Body of pancreas (tissue), 4 donors: ENCODE measurements around the gene GNPAT. TPM values are rescaled to one million over a fixed set of nuclear protein-coding genes. Genes with fewer than 3 reads are reported as not detected.

ENCODE experiments used
- ATAC-seq: fragments of 150-250 bp; one replicate; pipeline ENCODE4 v1.9.1; 2016
- DNase-seq, 4 donors: peaks; one replicate each; pipeline ENCODE4 v3.0.0-alpha.2; 2019
- H3K27ac ChIP-seq, 4 donors: fragments of 200-600 bp; sonication (generic); 1 replicate in 3 of 4; 2 replicates in 1 of 4; pipeline versions ENCODE4 v1.5.1 to v1.6.1; 2016 to 2019; ENCODE audit warnings: mild to moderate bottlenecking in 1 of 4, mixed read lengths in 1 of 4, moderate library complexity in 1 of 4
- H3K27me3 ChIP-seq, 2 donors: fragments of 200-600 bp; sonication (generic); one replicate each; pipeline ENCODE4 v1.6.0; 2016; ENCODE audit warnings: mild to moderate bottlenecking in 1 of 2
- H3K36me3 ChIP-seq, 2 donors: fragments of 200-600 bp; sonication (generic); replicated peaks in 1 of 2; 2 replicates each; pipeline ENCODE4 v1.5.1; 2016; ENCODE audit warnings: low read depth in 2 of 2; ENCODE audit not compliant: insufficient read depth in 1 of 2
- H3K4me1 ChIP-seq: fragments of 200-600 bp; sonication (generic); one replicate; pipeline ENCODE4 v1.6.0; 2016
- H3K4me3 ChIP-seq, 2 donors: fragments of 200-600 bp; sonication (generic); 1 replicate in 1 of 2; 2 replicates in 1 of 2; pipeline ENCODE4 v1.5.1; 2016 to 2019
- H3K9me3 ChIP-seq, 3 donors: fragments of 200-600 bp; sonication (generic); 1 replicate in 2 of 3; 2 replicates in 1 of 3; pipeline ENCODE4 v1.5.1; 2016
- POLR2A ChIP-seq, 3 donors: fragments of 450-650 bp; IDR thresholded peaks; one replicate each; pipeline ENCODE4 v1.6.1; 2016; ENCODE audit warnings: antibody characterized with exemption in 3 of 3, mild to moderate bottlenecking in 2 of 3
- whole genome bisulfite sequencing, 2 donors: methylation state at CpG; one replicate each; pipeline ENCODE4 v1.1.5; 2017; 5-methylcytosine and 5-hydroxymethylcytosine counted together
- intact Hi-C: fragments of 100-400 bp; cut with DNase I; formaldehyde crosslinking; loops from one replicate; pipeline ENCODE4 v1.15.1; 2023
- total RNA-seq, 2 donors: library from RNA; depleted of rRNA; stranded (reverse); fragments of >200 nt; gene quantifications; one replicate each; pipeline ENCODE4 v1.1.0, GENCODE V29; 2016
- TF ChIP-seq, protein P1 (sequence below), 7 experiments: fragments of 450-650 bp in 4 of 7; fragments of 200-600 bp in 3 of 7; sonication (generic) in 3 of 7; IDR thresholded peaks; one replicate each; pipeline ENCODE4 v1.5.1; 2016 to 2019; ENCODE audit warnings: antibody characterized with exemption in 7 of 7

GNPAT gene
- total RNA-seq, 2 donors from 2014 or later, result 18.1 to 27.0 TPM

DNA sequence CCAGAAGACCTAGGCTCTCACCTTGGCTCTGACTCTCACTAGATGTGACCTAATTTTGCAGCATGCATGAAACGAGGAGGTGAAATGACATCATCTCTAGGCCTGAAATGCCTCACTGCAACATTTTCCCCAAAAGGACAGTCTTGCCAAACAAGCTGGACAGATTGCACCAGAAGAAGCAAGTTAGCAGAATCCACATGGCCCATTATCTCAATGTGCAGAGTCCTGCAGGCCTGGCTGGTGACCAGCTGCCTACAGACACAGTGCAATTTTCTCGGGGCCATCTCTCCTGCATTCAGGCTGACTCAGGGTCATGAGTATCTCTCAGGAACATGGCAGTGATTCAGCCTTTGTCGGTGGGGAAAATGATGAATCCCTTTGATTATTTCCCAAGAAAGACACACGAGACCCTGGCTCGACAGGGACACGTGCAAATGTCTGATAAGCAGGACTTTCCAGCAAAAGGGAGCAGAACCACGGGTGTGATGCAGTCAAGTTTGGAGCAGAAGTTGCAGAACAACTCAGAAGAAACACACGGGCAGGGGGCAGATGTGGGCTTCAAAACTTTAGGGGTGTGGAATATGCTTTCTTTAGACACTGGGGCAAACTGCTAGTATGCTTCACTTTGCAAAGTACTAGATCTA is 40.5 kb upstream of the GNPAT start:
- ATAC-seq (no peak), DNase-seq (no peak)
- Histone ChIP-seq H3K27me3 (no peaks in the 10 kb centered on the region), H3K4me1 (peaks cover 3% of the 10 kb centered on the region), H3K27ac (no peak overlapping the region), H3K36me3 (no peaks in the 10 kb centered on the region), H3K9me3 (no peaks in the 10 kb centered on the region), H3K4me3 (no peak overlapping the region)
- intact Hi-C loops, result no loop called here
- 49 to 50% methylated on average over 8 of the region's 8 CpGs for WGBS, 2 donors
- TF ChIP-seq POLR2A (IDR thresholded peaks at IDR 0.05), result no peak
- TF ChIP-seq, protein P1, sequence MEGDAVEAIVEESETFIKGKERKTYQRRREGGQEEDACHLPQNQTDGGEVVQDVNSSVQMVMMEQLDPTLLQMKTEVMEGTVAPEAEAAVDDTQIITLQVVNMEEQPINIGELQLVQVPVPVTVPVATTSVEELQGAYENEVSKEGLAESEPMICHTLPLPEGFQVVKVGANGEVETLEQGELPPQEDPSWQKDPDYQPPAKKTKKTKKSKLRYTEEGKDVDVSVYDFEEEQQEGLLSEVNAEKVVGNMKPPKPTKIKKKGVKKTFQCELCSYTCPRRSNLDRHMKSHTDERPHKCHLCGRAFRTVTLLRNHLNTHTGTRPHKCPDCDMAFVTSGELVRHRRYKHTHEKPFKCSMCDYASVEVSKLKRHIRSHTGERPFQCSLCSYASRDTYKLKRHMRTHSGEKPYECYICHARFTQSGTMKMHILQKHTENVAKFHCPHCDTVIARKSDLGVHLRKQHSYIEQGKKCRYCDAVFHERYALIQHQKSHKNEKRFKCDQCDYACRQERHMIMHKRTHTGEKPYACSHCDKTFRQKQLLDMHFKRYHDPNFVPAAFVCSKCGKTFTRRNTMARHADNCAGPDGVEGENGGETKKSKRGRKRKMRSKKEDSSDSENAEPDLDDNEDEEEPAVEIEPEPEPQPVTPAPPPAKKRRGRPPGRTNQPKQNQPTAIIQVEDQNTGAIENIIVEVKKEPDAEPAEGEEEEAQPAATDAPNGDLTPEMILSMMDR (IDR thresholded peaks at IDR 0.05), result no peak

DNA sequence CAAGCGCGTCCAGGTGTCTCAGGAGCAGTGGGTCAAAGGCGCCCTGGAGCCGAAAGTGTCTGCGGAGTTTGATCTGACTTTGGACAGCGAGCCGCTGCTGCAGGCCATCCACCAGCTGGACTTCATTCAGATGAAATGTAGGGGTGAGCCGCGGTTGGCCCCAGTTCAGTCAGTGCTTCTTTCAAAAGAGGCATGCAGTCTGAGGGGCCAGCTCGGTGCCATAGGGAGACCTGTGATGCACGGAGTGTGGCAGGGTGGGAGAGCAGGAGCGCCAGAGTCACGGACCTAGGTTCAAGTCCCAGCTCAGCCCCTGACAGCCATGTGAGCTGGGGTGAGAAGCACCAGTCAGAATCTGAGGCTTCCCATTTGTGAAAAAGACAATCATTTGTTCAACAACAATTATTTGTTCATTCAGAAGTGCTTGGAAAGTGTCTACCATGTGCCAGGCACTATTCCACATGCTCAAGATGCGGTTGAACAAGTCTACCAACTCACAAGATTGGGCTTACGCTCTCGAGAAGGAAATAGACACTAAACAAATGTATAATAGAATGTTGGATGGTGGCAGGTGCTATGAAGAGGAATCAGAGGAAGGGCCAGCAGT is 39.5 kb upstream of the GNPAT start:
- WGBS, 2 donors, result 79 to 81% methylated on average over 16 of the region's 16 CpGs
- Histone ChIP-seq H3K27me3 (no peaks in the 10 kb centered on the region), H3K4me3 (no peak overlapping the region), H3K27ac (no peak overlapping the region), H3K4me1 (no peaks in the 10 kb centered on the region), H3K9me3 (no peaks in the 10 kb centered on the region), H3K36me3 (no peaks in the 10 kb centered on the region)
- no peak for ATAC-seq
- TF ChIP-seq, protein P1 (IDR thresholded peaks at IDR 0.05), result no peak
- TF ChIP-seq POLR2A (IDR thresholded peaks at IDR 0.05), result no peak
- no peak for DNase-seq
- intact Hi-C loops, result no loop called here

DNA sequence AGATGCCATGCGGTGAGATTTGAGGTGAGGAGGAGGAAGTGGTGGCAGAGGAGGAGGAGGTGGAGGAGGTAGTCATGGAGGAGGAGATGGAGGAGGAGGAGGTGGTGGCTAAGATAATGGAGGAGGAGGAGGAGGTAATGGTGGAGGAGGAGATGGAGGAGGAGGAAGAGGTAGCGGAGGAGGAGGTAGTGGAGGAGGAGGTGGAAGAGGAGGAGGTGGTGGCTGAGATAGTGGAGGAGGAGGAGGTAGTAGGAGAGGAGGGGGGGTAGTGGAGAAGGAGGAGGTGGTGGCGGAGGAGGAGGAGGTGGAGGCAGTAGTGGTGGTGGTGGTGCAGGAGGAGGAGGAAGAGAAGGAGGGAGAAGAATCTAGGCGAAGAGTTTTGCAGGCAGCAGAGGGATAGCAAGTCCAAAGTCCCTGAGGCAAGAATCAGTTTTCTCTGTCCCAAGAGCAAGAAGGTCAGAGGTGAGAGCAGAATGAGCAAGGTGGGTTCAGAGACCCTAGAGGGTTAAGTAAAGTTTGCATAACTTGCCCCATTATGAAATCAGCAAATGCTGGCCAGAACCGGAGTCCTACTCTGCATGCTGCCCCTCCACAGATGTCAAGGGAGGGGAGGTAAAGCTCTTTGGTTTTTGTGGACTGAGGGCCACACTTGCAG is 38.9 kb upstream of the GNPAT start:
- no peak for ATAC-seq
- Histone ChIP-seq H3K4me3 (no peak overlapping the region), H3K4me1 (no peaks in the 10 kb centered on the region), H3K27ac (no peak overlapping the region), H3K27me3 (no peaks in the 10 kb centered on the region), H3K36me3 (no peaks in the 10 kb centered on the region), H3K9me3 (no peaks in the 10 kb centered on the region)
- DNase-seq, result no peak
- intact Hi-C loops, result no loop called here
- no peak for TF ChIP-seq POLR2A (IDR thresholded peaks at IDR 0.05)
- TF ChIP-seq, protein P1 (IDR thresholded peaks at IDR 0.05), result no peak
- 68% methylated on average over 5 of the region's 5 CpGs for WGBS, 2 donors

DNA sequence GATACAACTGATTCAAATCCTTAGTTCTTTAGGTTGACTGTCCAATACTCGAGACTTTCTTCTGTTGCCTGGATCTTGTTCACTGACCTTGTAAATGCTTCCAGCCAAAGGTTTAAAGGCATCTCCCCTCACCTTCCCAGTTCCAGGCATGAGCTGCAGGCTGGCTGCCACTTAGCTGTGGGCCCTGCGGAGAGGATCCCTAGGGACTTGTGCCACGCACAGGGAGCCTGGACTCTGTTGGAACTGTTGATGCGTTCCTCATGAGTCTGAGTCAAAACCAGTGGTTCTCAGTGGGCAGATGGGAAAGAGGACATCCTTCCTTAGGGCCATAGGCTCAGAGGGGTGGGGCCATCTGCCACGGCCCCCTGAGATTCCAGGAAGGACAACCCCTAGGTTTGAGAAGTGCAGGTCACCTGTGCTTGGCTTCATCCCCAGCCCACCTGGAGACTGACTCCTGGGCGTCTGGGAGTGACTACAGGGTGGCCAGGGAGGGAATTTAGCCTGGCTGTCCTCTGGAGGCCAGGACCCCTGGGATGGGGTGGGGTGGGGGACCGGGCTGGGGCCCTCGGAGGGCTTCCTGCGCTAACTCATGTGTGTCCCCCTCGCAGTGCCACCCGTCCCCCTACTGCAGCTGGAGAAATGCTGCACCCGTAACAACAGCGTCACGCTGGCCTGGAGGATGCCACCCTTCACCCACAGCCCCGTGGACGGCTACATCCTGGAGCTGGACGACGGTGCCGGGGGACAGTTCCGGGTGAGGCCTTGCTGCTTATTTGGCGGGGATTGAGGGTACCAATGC is 37.6 kb upstream of the GNPAT start:
- 63 to 71% methylated on average over 13 to 21 of the region's 21 CpGs for WGBS, 2 donors
- ATAC-seq, result no peak
- H3K9me3 ChIP-seq, result no peaks in the 10 kb centered on the region

More for the DNA sequence above, 37.6 kb upstream of the GNPAT start:
- TF ChIP-seq, protein P1 (IDR thresholded peaks at IDR 0.05), result no peak
- no peak for TF ChIP-seq POLR2A (IDR thresholded peaks at IDR 0.05)
- intact Hi-C loops, result no loop called here
- Histone ChIP-seq H3K4me1 (no peaks in the 10 kb centered on the region), H3K27me3 (no peaks in the 10 kb centered on the region), H3K4me3 (no peak overlapping the region), H3K27ac (no peak overlapping the region), H3K36me3 (no peaks in the 10 kb centered on the region)
- DNase-seq, result no peak
